Endothelial cell of coronary artery (primary cell): ENCODE measurements around the gene ADRA1B. TPM values are rescaled to one million over a fixed set of nuclear protein-coding genes. Genes with fewer than 3 reads are reported as not detected.

Experiments
- total RNA-seq: library from RNA; depleted of rRNA; stranded (reverse); fragments of >200 nt; gene quantifications from 2 replicates; pipeline ENCODE4 v1.2.3, GENCODE V29; 2014

ADRA1B gene
- total RNA-seq: 0.72 and 0.94 TPM in 2 replicates

DNA sequence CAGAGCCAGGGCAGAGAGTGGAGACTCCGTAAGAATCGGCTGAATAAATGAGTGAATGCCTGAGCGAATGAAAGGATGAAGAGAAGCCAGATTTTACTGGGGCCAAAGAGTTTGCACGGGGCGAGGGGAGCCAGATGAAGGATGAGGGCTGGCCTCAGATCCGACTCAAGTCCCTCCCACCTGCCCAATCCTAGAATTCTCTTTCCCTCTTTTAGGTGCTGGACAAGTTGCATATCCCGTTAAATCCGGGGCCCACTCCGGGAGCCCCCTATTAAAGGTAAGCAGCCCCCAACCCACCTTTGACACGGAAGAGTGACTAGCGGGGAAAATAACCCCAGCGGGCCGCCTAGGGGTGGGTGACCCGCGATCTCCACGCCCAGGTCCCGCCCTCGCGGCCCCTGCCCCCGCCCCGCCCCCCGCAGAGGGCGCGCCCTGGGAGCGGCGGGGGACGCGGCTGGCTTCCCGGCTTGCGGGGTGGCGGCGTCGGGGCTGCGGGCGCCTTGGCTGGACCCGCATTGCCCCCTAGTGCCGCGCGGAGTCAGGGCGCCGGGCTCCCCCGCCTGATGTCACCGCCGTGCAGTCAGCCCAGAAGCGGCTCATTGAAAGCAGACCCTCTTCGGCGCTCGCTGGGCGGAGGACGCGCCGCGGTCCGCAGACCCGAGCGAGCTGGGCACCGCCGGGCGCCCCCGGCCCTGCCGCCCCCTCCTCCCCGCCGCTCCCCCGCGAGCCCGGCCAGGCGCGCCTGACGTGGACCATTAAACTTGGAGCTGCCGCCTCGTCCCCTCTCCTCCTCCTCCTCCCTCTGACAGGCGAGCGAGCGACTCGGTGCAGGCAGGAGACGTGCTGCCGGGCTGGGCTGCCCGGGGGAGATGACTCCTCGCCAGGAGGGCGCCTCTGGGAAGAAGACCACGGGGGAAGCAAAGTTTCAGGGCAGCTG is at the start of gene ADRA1B:
Gene ADRA1B (plus strand): TSS at position 579 of the 937 bp plus-strand sequence. CDS start 424 bp downstream, outside the sequence.

DNA sequence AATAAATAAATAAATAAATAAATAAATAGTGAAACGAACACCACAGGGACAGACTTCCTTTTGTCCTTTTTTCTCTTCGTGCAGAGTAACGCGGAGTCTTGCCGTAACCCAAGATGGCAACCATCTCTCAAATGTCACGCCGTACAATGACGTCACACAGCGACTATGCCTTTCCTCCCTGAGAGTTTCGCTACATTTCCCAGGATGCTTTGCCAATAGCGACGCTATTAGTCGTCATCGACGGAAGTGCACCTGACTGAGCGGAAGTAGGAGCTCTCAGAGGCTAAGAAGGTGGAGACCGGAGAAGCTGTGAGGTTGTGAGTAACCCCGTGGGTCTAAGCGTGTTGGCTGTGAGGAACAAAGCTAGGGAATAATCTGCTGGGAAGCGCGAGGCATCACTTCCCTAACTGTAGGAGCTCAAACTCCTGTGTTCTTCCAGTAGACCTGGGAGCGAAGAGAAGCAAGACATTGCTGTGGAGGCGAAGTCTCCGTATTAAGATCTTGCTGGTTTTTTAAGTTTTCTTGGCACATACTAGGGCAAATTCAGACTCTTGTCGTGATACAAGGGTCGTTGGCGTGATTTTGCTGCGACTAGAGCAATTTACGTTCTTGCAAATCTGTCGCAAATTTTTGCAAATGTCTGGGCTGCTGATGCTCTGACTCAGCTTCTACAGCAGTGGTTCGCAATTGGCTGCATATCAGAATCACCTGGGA is 92.8 kb downstream of the ADRA1B start, which contains the start of gene TTC1:
Gene TTC1 (plus strand): TSS at position 263 of the 714 bp plus-strand sequence. CDS start 1,390 bp downstream, outside the sequence.

Other genes with a start within 250 kb of the ADRA1B start
- 39.9 and 48.9 TPM in 2 replicates for gene TTC1, start 92.7 kb downstream of the ADRA1B start, total RNA-seq
- 13.9 and 21.6 TPM in 2 replicates for gene PWWP2A, start 203.0 kb downstream of the ADRA1B start, total RNA-seq